ENCODE data around the gene ITGB1.
"Not testable (repeated sequence)": the region's sequence is repeated elsewhere in the genome, so short reads cannot be mapped to it uniquely, and the experiment has no call there.

Gene ITGB1

GRCh38 chr10:32980558-32981468 is 22.8 kb upstream of the ITGB1 start:
- ChIA-PET POLR2A (ENCODE audit: low non-redundant PET) (interaction anchor here (0.5 to 2.1 kb wide), 8 partner anchors 15 to 28 kb away, joined by 3 to 13 read pairs (median 3); no protein-coding TSS in a partner anchor), CTCF (interaction anchor here (0.7 kb wide), 2 partner anchors 11 to 19 kb away, joined by 3 to 4 read pairs; no protein-coding TSS in a partner anchor)
- DNase-seq (ENCODE audit: low spot score), result peak; percentile 88
- TF ChIP-seq, protein P1, sequence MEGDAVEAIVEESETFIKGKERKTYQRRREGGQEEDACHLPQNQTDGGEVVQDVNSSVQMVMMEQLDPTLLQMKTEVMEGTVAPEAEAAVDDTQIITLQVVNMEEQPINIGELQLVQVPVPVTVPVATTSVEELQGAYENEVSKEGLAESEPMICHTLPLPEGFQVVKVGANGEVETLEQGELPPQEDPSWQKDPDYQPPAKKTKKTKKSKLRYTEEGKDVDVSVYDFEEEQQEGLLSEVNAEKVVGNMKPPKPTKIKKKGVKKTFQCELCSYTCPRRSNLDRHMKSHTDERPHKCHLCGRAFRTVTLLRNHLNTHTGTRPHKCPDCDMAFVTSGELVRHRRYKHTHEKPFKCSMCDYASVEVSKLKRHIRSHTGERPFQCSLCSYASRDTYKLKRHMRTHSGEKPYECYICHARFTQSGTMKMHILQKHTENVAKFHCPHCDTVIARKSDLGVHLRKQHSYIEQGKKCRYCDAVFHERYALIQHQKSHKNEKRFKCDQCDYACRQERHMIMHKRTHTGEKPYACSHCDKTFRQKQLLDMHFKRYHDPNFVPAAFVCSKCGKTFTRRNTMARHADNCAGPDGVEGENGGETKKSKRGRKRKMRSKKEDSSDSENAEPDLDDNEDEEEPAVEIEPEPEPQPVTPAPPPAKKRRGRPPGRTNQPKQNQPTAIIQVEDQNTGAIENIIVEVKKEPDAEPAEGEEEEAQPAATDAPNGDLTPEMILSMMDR (conservative IDR thresholded peaks at IDR 0.05; ENCODE audit: low read depth), result no peak
- H3K27ac ChIP-seq, result peak overlapping the region; percentile 97

- no peak for DNase-seq (ENCODE audit: low spot score)
- CTCF ChIA-PET, result interaction anchor here (0.7 kb wide), 1 partner anchor 18 kb away, joined by 4 read pairs; no protein-coding TSS in a partner anchor
- POLR2A ChIA-PET (ENCODE audit: low non-redundant PET), result interaction anchor here (0.6 to 2.1 kb wide), 7 partner anchors 15 to 27 kb away, joined by 3 to 13 read pairs (median 3); no protein-coding TSS in a partner anchor
- peak overlapping the region; percentile 97 for H3K27ac ChIP-seq
- TF ChIP-seq, protein P1 (conservative IDR thresholded peaks at IDR 0.05; ENCODE audit: low read depth), result no peak
Measured at GRCh38 chr10:32980242-32980557, 22.2 kb upstream of the ITGB1 start.

- CTCF ChIA-PET; DNase-seq (ENCODE audit: low spot score): not testable (repeated sequence)
- H3K27ac ChIP-seq, result peak overlapping the region; percentile 97
- POLR2A ChIA-PET (ENCODE audit: low non-redundant PET), result interaction anchor here (0.6 to 2.1 kb wide), 6 partner anchors 16 to 27 kb away, joined by 3 to 13 read pairs (median 3); no protein-coding TSS in a partner anchor
Measured at GRCh38 chr10:32979719-32980118, 21.7 kb upstream of the ITGB1 start.

- ChIA-PET POLR2A (ENCODE audit: low non-redundant PET) (interaction anchor here (0.9 kb wide), 1 partner anchor 17 kb away, joined by 3 read pairs; no protein-coding TSS in a partner anchor), CTCF (no interaction called here)
- no peak overlapping the region for H3K27ac ChIP-seq
- DNase-seq (ENCODE audit: low spot score), result no peak
- TF ChIP-seq, protein P1 (conservative IDR thresholded peaks at IDR 0.05; ENCODE audit: low read depth), result no peak
Measured at GRCh38 chr10:32979041-32979440, 21.0 kb upstream of the ITGB1 start.

GRCh38 chr10:32977846-32978809 is 20.1 kb upstream of the ITGB1 start:
- H3K27ac ChIP-seq; DNase-seq (ENCODE audit: low spot score); CTCF ChIA-PET; POLR2A ChIA-PET (ENCODE audit: low non-redundant PET): not testable (repeated sequence)

- ChIA-PET CTCF (no interaction called here), POLR2A (ENCODE audit: low non-redundant PET) (no interaction called here)
- DNase-seq (ENCODE audit: low spot score), result no peak
- H3K27ac ChIP-seq, result no peak overlapping the region
- TF ChIP-seq, protein P1 (conservative IDR thresholded peaks at IDR 0.05; ENCODE audit: low read depth), result no peak
Measured at GRCh38 chr10:32976338-32976737, 18.3 kb upstream of the ITGB1 start.

DNA sequence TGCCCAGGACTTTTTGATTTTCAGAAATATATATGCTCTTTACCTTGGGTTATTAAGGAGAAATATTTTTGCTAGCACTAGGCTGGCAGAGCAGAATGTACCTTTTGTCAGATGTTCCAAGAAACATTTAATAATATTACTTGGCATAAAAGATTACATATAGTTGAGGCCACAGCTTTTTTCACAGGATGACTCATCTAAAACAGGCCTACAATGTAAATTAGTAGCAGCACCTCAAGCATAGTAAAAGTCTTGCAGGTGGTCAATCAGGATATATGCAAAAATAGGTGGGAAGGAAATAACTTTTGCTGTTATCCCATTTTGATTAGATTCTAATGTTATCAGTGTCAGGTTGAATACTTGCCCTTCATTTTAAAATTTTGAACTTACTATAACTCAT is 14.9 kb upstream of the ITGB1 start:
- ChIA-PET CTCF (interaction anchor here (0.7 kb wide), 1 partner anchor 399 kb away, joined by 3 read pairs; no protein-coding TSS in a partner anchor), POLR2A (ENCODE audit: low non-redundant PET) (no interaction called here)
- DNase-seq (ENCODE audit: low spot score), result no peak
- TF ChIP-seq, protein P1 (conservative IDR thresholded peaks at IDR 0.05; ENCODE audit: low read depth), result no peak
- no peak overlapping the region for H3K27ac ChIP-seq

Measured in RWPE1 (cell line).